ENCODE results near the gene EFHC2.
"Not testable (repeated sequence)": the region's sequence is repeated elsewhere in the genome, so short reads cannot be mapped to it uniquely, and the experiment has no call there.

Gene EFHC2

GRCh38 chrX:44235534-44235933 is 107.9 kb downstream of the EFHC2 start:
- Mint-ChIP-seq H3K27ac (no peak overlapping the region), H3K27me3 (no peaks in the 10 kb centered on the region), H3K36me3 (no peaks in the 10 kb centered on the region), H3K4me1 (peaks cover 5% of the 10 kb centered on the region), H3K9me3 (no peaks in the 10 kb centered on the region), H3K4me3 (no peak overlapping the region)
- CTCF ChIA-PET: no interaction called here
- no peak for DNase-seq

GRCh38 chrX:44234541-44234940 is 108.9 kb downstream of the EFHC2 start:
- H3K4me1 Mint-ChIP-seq: peaks cover 5% of the 10 kb centered on the region
- H3K4me3 Mint-ChIP-seq: no peak overlapping the region
- no peaks in the 10 kb centered on the region for H3K9me3 Mint-ChIP-seq
- no peaks in the 10 kb centered on the region for H3K27me3 Mint-ChIP-seq
- no peaks in the 10 kb centered on the region for H3K36me3 Mint-ChIP-seq
- no peak for DNase-seq
- H3K27ac Mint-ChIP-seq: no peak overlapping the region
- CTCF ChIA-PET: no interaction called here

- Mint-ChIP-seq H3K4me1 (peaks cover 5% of the 10 kb centered on the region), H3K27ac (no peak overlapping the region), H3K36me3 (no peaks in the 10 kb centered on the region), H3K4me3 (no peak overlapping the region), H3K27me3 (no peaks in the 10 kb centered on the region), H3K9me3 (no peaks in the 10 kb centered on the region)
- CTCF ChIA-PET: no interaction called here
- no peak for DNase-seq
Measured at GRCh38 chrX:44234116-44234515, 109.4 kb downstream of the EFHC2 start.

- Mint-ChIP-seq H3K27ac (no peak overlapping the region), H3K4me1 (peaks cover 9% of the 10 kb centered on the region), H3K36me3 (no peaks in the 10 kb centered on the region), H3K4me3 (no peak overlapping the region), H3K9me3 (no peaks in the 10 kb centered on the region), H3K27me3 (no peaks in the 10 kb centered on the region)
- CTCF ChIA-PET: no interaction called here
- DNase-seq: no peak
Measured at GRCh38 chrX:44232081-44232480, 111.4 kb downstream of the EFHC2 start.

GRCh38 chrX:44228621-44229020 is 114.9 kb downstream of the EFHC2 start:
- Mint-ChIP-seq H3K36me3 (no peaks in the 10 kb centered on the region), H3K27ac (no peak overlapping the region), H3K9me3 (no peaks in the 10 kb centered on the region), H3K27me3 (no peaks in the 10 kb centered on the region), H3K4me1 (peaks cover 4% of the 10 kb centered on the region), H3K4me3 (no peak overlapping the region)
- CTCF ChIA-PET: interaction anchor here (1.0 kb wide), 1 partner anchor 8 kb away, joined by 3 read pairs; no protein-coding TSS in a partner anchor
- DNase-seq: no peak

GRCh38 chrX:44227991-44228390 is 115.5 kb downstream of the EFHC2 start:
- CTCF ChIA-PET: interaction anchor here (1.0 kb wide), 2 partner anchors 9 to 16 kb away, joined by 3 read pairs; no protein-coding TSS in a partner anchor
- H3K4me3 Mint-ChIP-seq: no peak overlapping the region
- no peak overlapping the region for H3K27ac Mint-ChIP-seq
- no peaks in the 10 kb centered on the region for H3K27me3 Mint-ChIP-seq
- no peaks in the 10 kb centered on the region for H3K9me3 Mint-ChIP-seq
- no peaks in the 10 kb centered on the region for H3K36me3 Mint-ChIP-seq
- no peak for DNase-seq
- peaks cover 4% of the 10 kb centered on the region for H3K4me1 Mint-ChIP-seq

- H3K36me3 Mint-ChIP-seq: no peaks in the 10 kb centered on the region
- H3K4me3 Mint-ChIP-seq: no peak overlapping the region
- H3K27ac Mint-ChIP-seq: no peak overlapping the region
- CTCF ChIA-PET: no interaction called here
- H3K4me1 Mint-ChIP-seq: peaks cover 4% of the 10 kb centered on the region
- H3K9me3 Mint-ChIP-seq: no peaks in the 10 kb centered on the region
- H3K27me3 Mint-ChIP-seq: no peaks in the 10 kb centered on the region
- no peak for DNase-seq
Measured at GRCh38 chrX:44225667-44226066, 117.8 kb downstream of the EFHC2 start.

GRCh38 chrX:44224760-44225159 is 118.7 kb downstream of the EFHC2 start:
- Mint-ChIP-seq H3K4me3 (no peak overlapping the region), H3K36me3 (no peaks in the 10 kb centered on the region), H3K4me1 (peaks cover 4% of the 10 kb centered on the region), H3K27me3 (no peaks in the 10 kb centered on the region), H3K9me3 (no peaks in the 10 kb centered on the region), H3K27ac (no peak overlapping the region)
- DNase-seq: no peak
- CTCF ChIA-PET: no interaction called here

- Mint-ChIP-seq H3K36me3 (no peaks in the 10 kb centered on the region), H3K27me3 (no peaks in the 10 kb centered on the region), H3K4me3 (no peak overlapping the region), H3K4me1 (peaks cover 4% of the 10 kb centered on the region), H3K9me3 (no peaks in the 10 kb centered on the region), H3K27ac (no peak overlapping the region)
- DNase-seq: no peak
- CTCF ChIA-PET: no interaction called here
Measured at GRCh38 chrX:44223150-44223549, 120.3 kb downstream of the EFHC2 start.

- CTCF ChIA-PET: no interaction called here
- H3K36me3 Mint-ChIP-seq: no peaks in the 10 kb centered on the region
- H3K4me1 Mint-ChIP-seq: peaks cover 2% of the 10 kb centered on the region
- no peak overlapping the region for H3K27ac Mint-ChIP-seq
- no peak for DNase-seq
- H3K4me3 Mint-ChIP-seq: no peak overlapping the region
- H3K27me3 Mint-ChIP-seq: no peaks in the 10 kb centered on the region
- no peaks in the 10 kb centered on the region for H3K9me3 Mint-ChIP-seq
Measured at GRCh38 chrX:44218465-44218864, 125.0 kb downstream of the EFHC2 start.

GRCh38 chrX:44216171-44216570 is 127.3 kb downstream of the EFHC2 start:
- Mint-ChIP-seq H3K9me3 (no peaks in the 10 kb centered on the region), H3K4me1 (peaks cover 2% of the 10 kb centered on the region), H3K27ac (no peak overlapping the region), H3K27me3 (no peaks in the 10 kb centered on the region), H3K4me3 (no peak overlapping the region), H3K36me3 (no peaks in the 10 kb centered on the region)
- DNase-seq: no peak
- CTCF ChIA-PET: no interaction called here

- Mint-ChIP-seq H3K36me3 (no peaks in the 10 kb centered on the region), H3K27me3 (no peaks in the 10 kb centered on the region), H3K4me3 (no peak overlapping the region), H3K9me3 (no peaks in the 10 kb centered on the region), H3K4me1 (no peaks in the 10 kb centered on the region), H3K27ac (peak overlapping the region; percentile 52)
- DNase-seq: no peak
- CTCF ChIA-PET: interaction anchor here (0.7 kb wide), 1 partner anchor 14 kb away, joined by 3 read pairs; no protein-coding TSS in a partner anchor
Measured at GRCh38 chrX:44203791-44204190, 139.7 kb downstream of the EFHC2 start.

- no peak overlapping the region for H3K4me3 Mint-ChIP-seq
- no peaks in the 10 kb centered on the region for H3K4me1 Mint-ChIP-seq
- H3K9me3 Mint-ChIP-seq: no peaks in the 10 kb centered on the region
- CTCF ChIA-PET: no interaction called here
- H3K27ac Mint-ChIP-seq: no peak overlapping the region
- no peaks in the 10 kb centered on the region for H3K27me3 Mint-ChIP-seq
- DNase-seq: no peak
- H3K36me3 Mint-ChIP-seq: no peaks in the 10 kb centered on the region
Measured at GRCh38 chrX:44202596-44202995, 140.9 kb downstream of the EFHC2 start.

GRCh38 chrX:44189116-44189515 is 154.4 kb downstream of the EFHC2 start:
- no peaks in the 10 kb centered on the region for H3K27me3 Mint-ChIP-seq
- no peaks in the 10 kb centered on the region for H3K9me3 Mint-ChIP-seq
- CTCF ChIA-PET: no interaction called here
- H3K4me3 Mint-ChIP-seq: no peak overlapping the region
- H3K4me1 Mint-ChIP-seq: no peaks in the 10 kb centered on the region
- DNase-seq: no peak
- H3K27ac Mint-ChIP-seq: no peak overlapping the region
- H3K36me3 Mint-ChIP-seq: no peaks in the 10 kb centered on the region

- CTCF ChIA-PET, H3K4me1 Mint-ChIP-seq, H3K36me3 Mint-ChIP-seq, H3K27ac Mint-ChIP-seq, H3K9me3 Mint-ChIP-seq, DNase-seq, H3K27me3 Mint-ChIP-seq, H3K4me3 Mint-ChIP-seq: not testable (repeated sequence)
Measured at GRCh38 chrX:44187915-44188314, 155.6 kb downstream of the EFHC2 start.

- H3K27me3 Mint-ChIP-seq: no peaks in the 10 kb centered on the region
- no peaks in the 10 kb centered on the region for H3K9me3 Mint-ChIP-seq
- H3K36me3 Mint-ChIP-seq: no peaks in the 10 kb centered on the region
- no peak overlapping the region for H3K27ac Mint-ChIP-seq
- no peaks in the 10 kb centered on the region for H3K4me1 Mint-ChIP-seq
- DNase-seq: no peak
- H3K4me3 Mint-ChIP-seq: no peak overlapping the region
- CTCF ChIA-PET: no interaction called here
Measured at GRCh38 chrX:44183329-44183728, 160.1 kb downstream of the EFHC2 start.
